DOHH2 (cell line): ENCODE data around the gene CACNB1.

ENCODE experiments used
- H3F3A ChIP-seq: fragments of 200-600 bp; sonication (generic), shearing (Covaris generic); 2 replicates; pipeline ENCODE4 v1.6.0; 2016; ENCODE audit warnings: antibody characterized with exemption, mild to moderate bottlenecking; ENCODE audit not compliant: control insufficient read depth, insufficient read depth
- H3K27ac ChIP-seq: fragments of 200-600 bp; sonication (generic); 2 replicates; pipeline ENCODE4 v1.5.1; 2014; ENCODE audit warnings: low read depth, mild to moderate bottlenecking, low read length, moderate library complexity
- H3K27me3 ChIP-seq: fragments of 200-600 bp; sonication (generic); 2 replicates; pipeline ENCODE4 v1.6.1; 2014; ENCODE audit warnings: mild to moderate bottlenecking, low read length, mixed read lengths; ENCODE audit not compliant: control insufficient read depth
- H3K36me3 ChIP-seq: fragments of 200-600 bp; sonication (generic); 2 replicates; pipeline ENCODE4 v1.6.1; 2014; ENCODE audit warnings: mild to moderate bottlenecking, low read length, moderate library complexity, mixed read lengths; ENCODE audit not compliant: control insufficient read depth
- H3K4me1 ChIP-seq: fragments of 200-600 bp; sonication (generic); 2 replicates; pipeline ENCODE4 v1.6.1; 2014; ENCODE audit warnings: mild to moderate bottlenecking, low read length, mixed read lengths; ENCODE audit not compliant: control insufficient read depth
- H3K4me2 ChIP-seq: fragments of 200-600 bp; sonication (generic); 2 replicates; pipeline ENCODE4 v1.6.0; 2014; ENCODE audit warnings: mild to moderate bottlenecking, low read length, moderate library complexity
- H3K4me3 ChIP-seq: fragments of 200-600 bp; sonication (generic); 2 replicates; pipeline ENCODE4 v1.5.1; 2014; ENCODE audit warnings: mild to moderate bottlenecking, low read length, mixed read lengths
- H3K79me2 ChIP-seq: fragments of 200-600 bp; sonication (generic); 2 replicates; pipeline ENCODE4 v1.6.1; 2014; ENCODE audit warnings: mild to moderate bottlenecking, low read length, mixed read lengths; ENCODE audit not compliant: control insufficient read depth
- H3K9me2 ChIP-seq: fragments of 200-600 bp; sonication (generic); replicated peaks from 2 replicates; pipeline ENCODE4 v1.6.1; 2014; ENCODE audit warnings: mild to moderate bottlenecking, low read length, mixed read lengths; ENCODE audit not compliant: control insufficient read depth
- H3K9me3 ChIP-seq: fragments of 200-600 bp; sonication (generic); 2 replicates; pipeline ENCODE4 v1.6.1; 2014; ENCODE audit warnings: antibody characterized with exemption, low read length, mixed read lengths; ENCODE audit not compliant: control insufficient read depth, insufficient read depth
- H4K20me1 ChIP-seq: fragments of 200-600 bp; sonication (generic); 2 replicates; pipeline ENCODE4 v1.6.0; 2014; ENCODE audit warnings: low read depth, mild to moderate bottlenecking, antibody characterized with exemption, low read length, moderate library complexity; ENCODE audit not compliant: control insufficient read depth, insufficient read depth
- CTCF ChIP-seq: fragments of 200-600 bp; sonication (generic); IDR thresholded peaks from one replicate; pipeline ENCODE4 v1.5.1; 2014; ENCODE audit warnings: antibody characterized with exemption, mild to moderate bottlenecking, low read depth, low read length; ENCODE audit not compliant: poor library complexity, severe bottlenecking
- EZH2phosphoT487 ChIP-seq: fragments of 200-600 bp; sonication (generic); IDR thresholded peaks from 2 replicates; pipeline ENCODE4 v1.6.1; 2017; ENCODE audit warnings: borderline replicate concordance, mild to moderate bottlenecking, antibody characterized with exemption, low read length, moderate library complexity, mixed read lengths

The CACNB1 gene

GRCh38 chr17:39219647-39220154, 22.2 kb upstream of the CACNB1 start:
- Histone ChIP-seq H3K27ac (no peak overlapping the region), H3K4me2 (no peak overlapping the region), H3K36me3 (no peaks in the 10 kb centered on the region), H3K4me1 (no peaks in the 10 kb centered on the region), H4K20me1 (no peaks in the 10 kb centered on the region), H3K4me3 (no peak overlapping the region), H3K27me3 (peaks cover 44% of the 10 kb centered on the region), H3K9me2 (no peaks in the 10 kb centered on the region), H3K79me2 (no peaks in the 10 kb centered on the region), H3K9me3 (no peaks in the 10 kb centered on the region), H3F3A (no peaks in the 10 kb centered on the region)
- TF ChIP-seq EZH2phosphoT487 (no peak), CTCF (no peak)

GRCh38 chr17:39218906-39219305, 21.4 kb upstream of the CACNB1 start:
- Histone ChIP-seq H3K4me1 (no peaks in the 10 kb centered on the region), H3K79me2 (no peaks in the 10 kb centered on the region), H3F3A (no peaks in the 10 kb centered on the region), H3K9me2 (no peaks in the 10 kb centered on the region), H3K4me2 (no peak overlapping the region), H3K4me3 (no peak overlapping the region), H4K20me1 (no peaks in the 10 kb centered on the region), H3K9me3 (no peaks in the 10 kb centered on the region), H3K36me3 (no peaks in the 10 kb centered on the region), H3K27ac (no peak overlapping the region), H3K27me3 (peaks cover 36% of the 10 kb centered on the region)
- TF ChIP-seq CTCF (no peak), EZH2phosphoT487 (no peak)

GRCh38 chr17:39217734-39218369, 20.4 kb upstream of the CACNB1 start:
- Histone ChIP-seq H3K9me2 (no peaks in the 10 kb centered on the region), H3K4me2 (no peak overlapping the region), H3K79me2 (no peaks in the 10 kb centered on the region), H3K27ac (no peak overlapping the region), H3F3A (no peaks in the 10 kb centered on the region), H3K36me3 (no peaks in the 10 kb centered on the region), H4K20me1 (no peaks in the 10 kb centered on the region), H3K4me3 (no peak overlapping the region), H3K27me3 (peaks cover 25% of the 10 kb centered on the region), H3K4me1 (no peaks in the 10 kb centered on the region), H3K9me3 (no peaks in the 10 kb centered on the region)
- TF ChIP-seq CTCF: no peak
- TF ChIP-seq EZH2phosphoT487: no peak
